Heart right ventricle (tissue), 16 donors: Measurements from ENCODE around the gene DR1. TPM values are rescaled to one million over a fixed set of nuclear protein-coding genes. Genes with fewer than 3 reads are reported as not detected.

Experiments used
- ATAC-seq, 8 donors: fragments of 200-7000 bp; cut with Tn5 transposase; one replicate each; pipeline ENCODE4 v1.9.1; 2020; ENCODE audit warnings: mild to moderate bottlenecking in 8 of 8, moderate library complexity in 8 of 8, moderate number of reproducible peaks in 1 of 8
- DNase-seq, 2 donors: peaks; one replicate each; pipeline ENCODE4 v3.0.0-alpha.2; 2020
- H3K27ac ChIP-seq, 10 donors: fragments of 200-600 bp; sonication (generic) in 2 of 10; one replicate each; pipeline versions ENCODE4 v1.5.0 to v1.8.0; 2020 to 2022; ENCODE audit warnings: mild to moderate bottlenecking in 3 of 10
- H3K27me3 ChIP-seq, 7 donors: fragments of 200-600 bp; one replicate each; pipeline ENCODE4 v1.8.0; 2021 to 2022; ENCODE audit warnings: mild to moderate bottlenecking in 2 of 7
- H3K36me3 ChIP-seq, 9 donors: fragments of 200-600 bp; sonication (generic) in 1 of 9; one replicate each; pipeline versions ENCODE4 v1.5.0 to v1.8.0; 2020 to 2022; ENCODE audit warnings: mild to moderate bottlenecking in 2 of 9
- H3K4me1 ChIP-seq, 9 donors: fragments of 200-600 bp; sonication (generic) in 1 of 9; one replicate each; pipeline versions ENCODE4 v1.5.0 to v1.8.0; 2020 to 2022; ENCODE audit warnings: mild to moderate bottlenecking in 4 of 9
- H3K4me3 ChIP-seq, 10 donors: fragments of 200-600 bp; sonication (generic) in 2 of 10; one replicate each; pipeline versions ENCODE4 v1.5.0 to v1.8.0; 2020 to 2022; ENCODE audit warnings: mild to moderate bottlenecking in 7 of 10, moderate library complexity in 2 of 10
- H3K9me3 ChIP-seq, 11 donors: fragments of 200-600 bp in 10 of 11; sonication (generic) in 2 of 11; one replicate each; pipeline versions ENCODE4 v1.5.0 to v1.8.0; 2013 to 2022; ENCODE audit warnings: mild to moderate bottlenecking in 2 of 11, control low read depth in 1 of 11, moderate library complexity in 1 of 11
- WGBS, 2 donors: extraction: QIAGEN DNeasy Blood & Tissue Kit; methylation state at CpG; one replicate each; pipeline ENCODE4 v1.1.7; 2013; ENCODE audit warnings: inconsistent platforms in 1 of 2; 5-methylcytosine and 5-hydroxymethylcytosine counted together
- intact Hi-C, 10 donors: fragments of 100-400 bp; cut with DNase I; formaldehyde crosslinking; loops; one replicate each; pipeline versions ENCODE4 v1.11.1 to v1.14.2; 2022
- polyA plus RNA-seq, 2 donors: library from polyadenylated mRNA; stranded (reverse); fragments of 200-250 nt; gene quantifications; one replicate each; pipeline ENCODE4 v1.2.3, GENCODE V29; 2013
- total RNA-seq, 10 donors: library from RNA; stranded (reverse); fragmentation: NEBNext Ultra II Directional in 3 of 10; extraction: Animal tissue kit (Norgen Biotek cat#: 25700) in 3 of 10; gene quantifications; one replicate each; pipeline versions ENCODE4 v1.2.1 to v1.2.4, GENCODE V29; 2021 to 2023
- TF ChIP-seq, protein P1 (sequence below), 9 donors: fragments of 200-600 bp; sonication (generic) in 2 of 9; IDR thresholded peaks; one replicate each; pipeline versions ENCODE4 v1.5.0 to v1.8.0; 2021 to 2022; ENCODE audit warnings: antibody characterized with exemption in 9 of 9, mild to moderate bottlenecking in 5 of 9, moderate library complexity in 1 of 9
- donor health status: Arrhythmogenic right ventricular cardiomyopathy.
- donor health status: ischemic (EF 13 %, LVEDD 7.1; RV severe dilation, severe dysfunction).
- donor health status: healthy with polysubstance abuse.
- donor health status: DM: no; HTN: yes; CAD: no.
- donor health status: DM: no; HTN: no; CAD: no.
- donor health status: ischemic (EF 25% LVEDD 6.9; RV normal size, moderate dysfunction).
- donor health status: ischemic (EF 25% LVEDD 5.7; RV mildly dilated, moderate dysfunction).
- donor health status: healthy.
- donor health status: DM: yes; HTN: yes; CAD: no.
- donor health status: Ischemic cardiomyopathy.
- donor health status: ischemic (EF 35%, LVEDD 5.7; RV mildly dilated, moderate dysfunction).
- donor health status: nonischemic (EF 11% LVEDD 7.7; RV severe dilation, severe dysfunction).
- donor health status: DM: yes; HTN: yes; CAD: no.
- donor health status: PGD.
- donor health status: ischemic (EF 29% LVEDD 5.4; RV normal size, mild dysfunction).
- donor health status: nonischemic (EF 23%, LVEDD 6.1; RV moderate dilation, normal function).

DR1 gene
- total and polyA plus RNA-seq, 12 donors = 4.0 to 40.8 (median 36.8) TPM

GRCh38 chr1:93340090-93340489, 5.6 kb upstream of the DR1 start:
- Histone ChIP-seq H3K4me3 (no peak overlapping the region), H3K4me1 (peaks cover 0 to 21% (median 7%) of the 10 kb centered on the region in 9 donors), H3K27me3 (no peaks in the 10 kb centered on the region), H3K36me3 (peaks cover 0 to 22% (median 0%) of the 10 kb centered on the region in 9 donors), H3K27ac (no peak overlapping the region), H3K9me3 (no peaks in the 10 kb centered on the region)
- TF ChIP-seq, protein P1, sequence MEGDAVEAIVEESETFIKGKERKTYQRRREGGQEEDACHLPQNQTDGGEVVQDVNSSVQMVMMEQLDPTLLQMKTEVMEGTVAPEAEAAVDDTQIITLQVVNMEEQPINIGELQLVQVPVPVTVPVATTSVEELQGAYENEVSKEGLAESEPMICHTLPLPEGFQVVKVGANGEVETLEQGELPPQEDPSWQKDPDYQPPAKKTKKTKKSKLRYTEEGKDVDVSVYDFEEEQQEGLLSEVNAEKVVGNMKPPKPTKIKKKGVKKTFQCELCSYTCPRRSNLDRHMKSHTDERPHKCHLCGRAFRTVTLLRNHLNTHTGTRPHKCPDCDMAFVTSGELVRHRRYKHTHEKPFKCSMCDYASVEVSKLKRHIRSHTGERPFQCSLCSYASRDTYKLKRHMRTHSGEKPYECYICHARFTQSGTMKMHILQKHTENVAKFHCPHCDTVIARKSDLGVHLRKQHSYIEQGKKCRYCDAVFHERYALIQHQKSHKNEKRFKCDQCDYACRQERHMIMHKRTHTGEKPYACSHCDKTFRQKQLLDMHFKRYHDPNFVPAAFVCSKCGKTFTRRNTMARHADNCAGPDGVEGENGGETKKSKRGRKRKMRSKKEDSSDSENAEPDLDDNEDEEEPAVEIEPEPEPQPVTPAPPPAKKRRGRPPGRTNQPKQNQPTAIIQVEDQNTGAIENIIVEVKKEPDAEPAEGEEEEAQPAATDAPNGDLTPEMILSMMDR (IDR thresholded peaks at IDR 0.05) = no peak
- ATAC-seq = no peak
- intact Hi-C loops = loop anchor here in 1 of 10 donors (5.0 kb wide), 1 partner anchor 33 kb away; no protein-coding TSS in a partner anchor
- DNase-seq = no peak

DNA sequence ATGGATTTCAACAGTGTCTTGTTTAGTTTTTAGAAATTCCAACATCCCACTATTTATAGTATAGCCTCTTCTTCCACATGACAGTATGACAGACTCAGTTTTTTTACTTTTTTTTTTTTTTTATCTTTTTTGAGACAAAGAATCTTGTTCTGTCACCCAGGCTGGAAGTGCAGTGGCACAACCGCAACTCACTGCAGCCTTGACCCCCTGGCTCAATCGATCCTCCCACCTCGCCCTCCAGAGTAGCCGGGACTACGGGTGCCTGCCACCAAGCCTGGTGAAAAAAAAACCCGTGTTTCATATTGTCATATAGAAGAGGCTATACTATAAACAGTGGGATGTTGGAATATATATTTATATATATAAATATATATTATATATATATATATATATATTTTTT, 1.2 kb upstream of the DR1 start:
- no peaks in the 10 kb centered on the region for H3K9me3 ChIP-seq
- TF ChIP-seq, protein P1 (IDR thresholded peaks at IDR 0.05) = no peak
- DNase-seq (no peak), ATAC-seq (no peak)
- peak overlapping the region in 3 of 10 donors; percentile 88 to 94 (median 94) for H3K4me3 ChIP-seq
- H3K27me3 ChIP-seq = no peaks in the 10 kb centered on the region
- WGBS, 2 donors = 89 to 94% methylated on average over 6 of the region's 6 CpGs
- intact Hi-C loops = loop anchor here in 1 of 10 donors (5.0 kb wide), 1 partner anchor 37 kb away; no protein-coding TSS in a partner anchor
- no peak overlapping the region for H3K27ac ChIP-seq
- peaks cover 0 to 41% (median 28%) of the 10 kb centered on the region in 9 donors for H3K4me1 ChIP-seq
- H3K36me3 ChIP-seq = no peaks in the 10 kb centered on the region

DNA sequence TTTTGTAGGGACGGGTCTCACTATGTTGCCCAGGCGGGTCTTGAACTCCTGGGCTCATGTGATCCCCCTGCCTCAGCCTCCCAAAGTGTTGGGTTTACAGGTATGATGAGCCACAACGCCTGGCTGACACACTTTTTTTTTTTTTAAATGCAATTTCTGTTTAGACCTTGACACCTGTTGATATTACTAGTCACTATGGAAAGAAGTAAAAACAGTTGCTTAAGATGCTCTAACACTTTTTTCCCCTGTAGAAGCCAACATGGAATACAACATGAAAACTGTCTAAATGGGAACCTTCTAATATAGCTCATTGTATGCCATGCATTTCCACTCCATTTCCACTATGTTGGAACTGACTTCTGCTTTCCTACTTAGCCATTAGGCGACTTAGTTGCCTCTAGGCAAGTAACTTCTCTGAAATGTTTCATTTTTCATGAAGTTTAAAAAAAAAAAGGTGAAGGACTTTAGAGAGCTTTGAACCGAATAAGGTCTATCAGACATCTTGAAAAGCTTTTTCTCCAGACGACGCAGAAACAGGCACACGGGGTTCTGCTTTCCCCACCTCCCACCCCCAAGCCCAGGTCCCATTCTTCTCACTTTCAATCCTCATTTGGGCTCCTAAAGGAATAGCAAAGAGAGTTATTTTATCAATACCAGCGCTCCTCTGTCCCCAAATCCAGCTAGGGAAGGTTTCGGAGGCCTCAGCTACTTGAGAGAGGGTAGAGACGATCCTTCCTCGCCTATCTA, 648 bp upstream of the DR1 start:
- H3K9me3 ChIP-seq = no peaks in the 10 kb centered on the region
- WGBS, 2 donors = 18 to 19% methylated on average over 12 of the region's 12 CpGs
- ATAC-seq (peak in 5 of 8 donors; percentile 1 to 16 (median 3)), DNase-seq (no peak)
- TF ChIP-seq, protein P1 (IDR thresholded peaks at IDR 0.05) = no peak
- peak overlapping the region; percentile 80 to 96 (median 92) for H3K4me3 ChIP-seq
- H3K36me3 ChIP-seq = no peaks in the 10 kb centered on the region
- H3K27ac ChIP-seq = peak overlapping the region; percentile 89 to 98 (median 94)
- H3K27me3 ChIP-seq = no peaks in the 10 kb centered on the region
- intact Hi-C loops = loop anchor here in 4 of 10 donors (5.0 kb wide), 3 partner anchors 38 to 502 kb away; partner anchors contain the start of genes CCDC18 (in 1 of the 4) and TMED5 (in 1 of the 4)
- H3K4me1 ChIP-seq = peaks cover 0 to 47% (median 34%) of the 10 kb centered on the region in 9 donors

- DNase-seq (no peak), ATAC-seq (peak in 5 of 8 donors; percentile 1 to 14 (median 4))
- TF ChIP-seq, protein P1 (IDR thresholded peaks at IDR 0.05) = no peak
- Histone ChIP-seq H3K27me3 (no peaks in the 10 kb centered on the region), H3K36me3 (no peaks in the 10 kb centered on the region), H3K4me1 (peaks cover 0 to 61% (median 41%) of the 10 kb centered on the region in 9 donors), H3K4me3 (peak overlapping the region; percentile 80 to 96 (median 92)), H3K27ac (peak overlapping the region; percentile 89 to 98 (median 94)), H3K9me3 (no peaks in the 10 kb centered on the region)
- intact Hi-C loops = loop anchor here in 3 of 10 donors (5.0 kb wide), 2 partner anchors 164 to 501 kb away; partner anchors contain the start of genes CCDC18 (in 1 of the 3) and TMED5 (in 1 of the 3)
- 0 to 1% methylated on average over 22 of the region's 22 CpGs for WGBS, 2 donors
Measured at GRCh38 chr1:93346421-93346993, 800 bp downstream of the DR1 start.
